ENCODE data around the gene KIAA0513. TPM values are rescaled to one million over a fixed set of nuclear protein-coding genes. Genes with fewer than 3 reads are reported as not detected.

KIAA0513 gene
- total and polyA plus RNA-seq, 2 experiments from 2014 or later, result 5.3 to 5.4 TPM

DNA sequence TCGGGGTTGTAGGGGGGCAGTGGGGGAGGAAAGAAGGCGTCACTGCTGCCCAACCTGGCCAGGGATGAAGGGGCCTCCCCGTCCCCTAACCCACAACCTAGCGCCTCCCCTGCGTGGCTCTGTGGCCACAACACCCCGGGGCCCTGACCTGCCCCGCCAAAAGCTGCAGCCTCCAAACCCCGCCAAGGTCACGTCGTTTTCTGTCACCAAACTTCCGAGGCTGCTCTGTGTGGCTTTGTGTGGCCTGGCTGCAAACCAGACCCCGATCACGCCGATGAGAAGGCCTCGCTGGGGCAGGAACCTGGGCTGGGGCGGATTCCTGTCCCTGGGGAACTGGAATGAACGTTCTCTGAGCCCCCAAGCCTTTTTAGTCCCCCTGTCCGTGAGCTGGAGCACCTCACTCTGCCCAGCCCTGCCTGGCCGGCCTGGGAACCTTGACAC is 115.2 kb downstream of the KIAA0513 start:
- Histone ChIP-seq H3K9ac (no peak overlapping the region), H4K20me1 (ENCODE audit: insufficient read depth) (no peaks in the 10 kb centered on the region), H3K4me2 (ENCODE audit: unreplicated experiment) (no peak overlapping the region), H3K9me2 (ENCODE audit: insufficient read depth) (no peaks in the 10 kb centered on the region), H3F3A (ENCODE audit: insufficient read depth) (no peaks in the 10 kb centered on the region), H3K4me1 (ENCODE audit: insufficient read depth) (no peaks in the 10 kb centered on the region), H3K27me3 (replicated peaks; ENCODE audit: insufficient read depth) (no peaks in the 10 kb centered on the region), H2AFZ (no peak overlapping the region), H3K79me2 (ENCODE audit: insufficient read depth) (no peaks in the 10 kb centered on the region), H3K4me3 (no peak overlapping the region), H3K27ac (no peak overlapping the region), H3K9me3 (ENCODE audit: low read depth) (no peaks in the 10 kb centered on the region), H3K36me3 (ENCODE audit: low read depth) (no peaks in the 10 kb centered on the region)
- DNase-seq, result no peak
- no peak for TF ChIP-seq EZH2phosphoT487 (IDR thresholded peaks at IDR 0.05; ENCODE audit: insufficient read depth, low read depth)
- TF ChIP-seq EZH2 (IDR thresholded peaks at IDR 0.05; ENCODE audit: insufficient read depth, poor library complexity, severe bottlenecking), result no peak
- in situ Hi-C loops (cut with MboI), result no loop called here
- 90 to 91% methylated on average over 14 to 19 of the region's 19 CpGs for WGBS, 2 experiments (ENCODE audit: low coverage in 1 of 2, low lambda C conversion rate in 2 of 2, missing lambda C conversion rate in 2 of 2)

Other genes starting within 250 kb of the KIAA0513 start
- 36.2 and 36.3 TPM in 2 replicates for gene CRISPLD2, start 207.8 kb upstream of the KIAA0513 start, total RNA-seq (2014; rRNA removed; shearing (Covaris generic))
- 21.5 and 22.6 TPM in 2 replicates for gene CRISPLD2, start 207.8 kb upstream of the KIAA0513 start, polyA plus RNA-seq (2016; fragmentation: Nextera tagmentation; extraction: Ambion mirVana)
- 71.8 and 95.2 TPM in 2 replicates for gene ZDHHC7, start 16.3 kb upstream of the KIAA0513 start, total RNA-seq (2014; rRNA removed; shearing (Covaris generic))
- gene ZDHHC7, start 16.3 kb upstream of the KIAA0513 start, polyA plus RNA-seq (2016; fragmentation: Nextera tagmentation; extraction: Ambion mirVana), result 39.3 and 39.9 TPM in 2 replicates
- gene CIBAR2, start 84.7 kb downstream of the KIAA0513 start, total RNA-seq (2014; rRNA removed; shearing (Covaris generic)), result not detected in 2 replicates
- not detected in 2 replicates for gene CIBAR2, start 84.7 kb downstream of the KIAA0513 start, polyA plus RNA-seq (2016; fragmentation: Nextera tagmentation; extraction: Ambion mirVana)

Data from GM23248 (cell line).